ENCODE data around the gene EIF2A. TPM values are rescaled to one million over a fixed set of nuclear protein-coding genes. Genes with fewer than 3 reads are reported as not detected.

The EIF2A gene
- total RNA-seq, 1 experiment from 2014 or later: 74.1 TPM

DNA sequence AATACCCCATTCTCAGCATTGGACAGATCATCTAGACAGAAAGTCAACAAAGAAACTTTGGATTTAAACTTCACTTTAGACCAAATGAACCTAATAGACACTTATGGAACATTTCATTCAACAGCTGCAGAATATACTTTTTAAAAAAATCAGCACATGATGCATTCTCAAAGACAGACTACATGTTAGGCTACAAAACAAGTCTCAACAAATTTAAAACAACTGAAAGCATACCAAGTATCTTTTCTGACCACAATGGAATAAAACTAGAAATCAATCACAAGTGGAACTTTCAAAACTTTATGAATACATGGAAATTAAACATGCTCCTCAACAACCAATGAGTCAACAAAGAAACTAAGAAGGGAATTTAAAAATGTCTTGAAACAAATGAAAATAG lies 38.2 kb upstream of the EIF2A start:
- peaks cover 4 to 5% of the 10 kb centered on the region in 2 experiments; a peak in 3 of 5 replicates for H3K9me3 Mint-ChIP-seq
- H3K4me3 Mint-ChIP-seq: no peak overlapping the region
- H2AFZ ChIP-seq (ENCODE audit: low read length): no peak overlapping the region
- H3K14ac ChIP-seq (ENCODE audit: insufficient read depth, low read length): no peak overlapping the region
- H3K36me3 Mint-ChIP-seq (ENCODE audit: insufficient read depth in 1 of 3, low read depth in 3 of 3): no peaks in the 10 kb centered on the region; a peak in 1 of 7 replicates
- H4K5ac ChIP-seq (ENCODE audit: insufficient read length, low read depth, low read length): no peak overlapping the region
- TF ChIP-seq, protein P1, sequence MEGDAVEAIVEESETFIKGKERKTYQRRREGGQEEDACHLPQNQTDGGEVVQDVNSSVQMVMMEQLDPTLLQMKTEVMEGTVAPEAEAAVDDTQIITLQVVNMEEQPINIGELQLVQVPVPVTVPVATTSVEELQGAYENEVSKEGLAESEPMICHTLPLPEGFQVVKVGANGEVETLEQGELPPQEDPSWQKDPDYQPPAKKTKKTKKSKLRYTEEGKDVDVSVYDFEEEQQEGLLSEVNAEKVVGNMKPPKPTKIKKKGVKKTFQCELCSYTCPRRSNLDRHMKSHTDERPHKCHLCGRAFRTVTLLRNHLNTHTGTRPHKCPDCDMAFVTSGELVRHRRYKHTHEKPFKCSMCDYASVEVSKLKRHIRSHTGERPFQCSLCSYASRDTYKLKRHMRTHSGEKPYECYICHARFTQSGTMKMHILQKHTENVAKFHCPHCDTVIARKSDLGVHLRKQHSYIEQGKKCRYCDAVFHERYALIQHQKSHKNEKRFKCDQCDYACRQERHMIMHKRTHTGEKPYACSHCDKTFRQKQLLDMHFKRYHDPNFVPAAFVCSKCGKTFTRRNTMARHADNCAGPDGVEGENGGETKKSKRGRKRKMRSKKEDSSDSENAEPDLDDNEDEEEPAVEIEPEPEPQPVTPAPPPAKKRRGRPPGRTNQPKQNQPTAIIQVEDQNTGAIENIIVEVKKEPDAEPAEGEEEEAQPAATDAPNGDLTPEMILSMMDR (conservative IDR thresholded peaks at IDR 0.05): no peak
- no peak overlapping the region for H3T11ph ChIP-seq (ENCODE audit: low read length)
- no peaks in the 10 kb centered on the region; the same call in none of the 2 replicates for H3K27me3 Mint-ChIP-seq (ENCODE audit: low read depth)
- H4K20me1 ChIP-seq (ENCODE audit: control insufficient read depth, insufficient read depth, insufficient read length): no peaks in the 10 kb centered on the region
- peaks cover 5% of the 10 kb centered on the region; the same call in 1 of the 2 replicates for H3K4me1 ChIP-seq (ENCODE audit: insufficient read depth, low read length)
- H3K79me1 ChIP-seq (ENCODE audit: insufficient read depth, low read depth, low read length, poor library complexity, severe bottlenecking): no peaks in the 10 kb centered on the region
- H3K4me1 Mint-ChIP-seq: peaks cover 24 to 27% of the 10 kb centered on the region in 2 experiments
- no peak overlapping the region for H3K56ac ChIP-seq (ENCODE audit: insufficient read length, low read depth, low read length)
- DNase-seq: no peak
- H3K27ac Mint-ChIP-seq: no peak overlapping the region
- no peak overlapping the region for H2BK5ac ChIP-seq (ENCODE audit: insufficient read length, low read length)
- no peak overlapping the region for H3K18ac ChIP-seq (ENCODE audit: insufficient read length, low read depth, low read length)
- no peak overlapping the region for H3K23ac ChIP-seq (ENCODE audit: insufficient read length, low read depth, low read length)
- H3K9ac ChIP-seq (ENCODE audit: extremely low read depth, insufficient read length, low read length): no peak overlapping the region
- H2BK120ac ChIP-seq (ENCODE audit: low read depth, low read length, poor library complexity, severe bottlenecking): no peak overlapping the region
- no peak overlapping the region for H4K8ac ChIP-seq (replicated peaks; ENCODE audit: insufficient read length, low read depth, low read length)
- no peak overlapping the region for H2AK5ac ChIP-seq (ENCODE audit: insufficient read length, low read length)
- H2BK15ac ChIP-seq (ENCODE audit: low read depth, low read length): no peak overlapping the region
- H3K27ac ChIP-seq (ENCODE audit: insufficient read length, low read depth, low read length): no peak overlapping the region
- no peak overlapping the region for H2BK12ac ChIP-seq (ENCODE audit: insufficient read length, low read depth, low read length)
- H3K79me2 ChIP-seq (ENCODE audit: insufficient read depth, low read length): no peaks in the 10 kb centered on the region
- no peak overlapping the region for H3K4me2 ChIP-seq (ENCODE audit: insufficient read depth, insufficient read length, low read length)
- no peak overlapping the region for H2BK20ac ChIP-seq (ENCODE audit: low read depth, low read length, poor library complexity, severe bottlenecking)
- no peak overlapping the region for H4K91ac ChIP-seq (ENCODE audit: insufficient read length, low read depth, low read length)
- no peaks in the 10 kb centered on the region for H3K27me3 ChIP-seq (ENCODE audit: insufficient read depth, low read length)
- no peaks in the 10 kb centered on the region for H3K9me3 ChIP-seq (ENCODE audit: control insufficient read depth, low read depth, low read length)
- H3K23me2 ChIP-seq (ENCODE audit: insufficient read length, low read depth, low read length, poor library complexity, severe bottlenecking): no peaks in the 10 kb centered on the region
- no peak overlapping the region for H3K4ac ChIP-seq (ENCODE audit: low read depth, low read length)

All from H9 (cell line).